Measurements from ENCODE around the gene UAP1L1. TPM values are rescaled to one million over a fixed set of nuclear protein-coding genes. Genes with fewer than 3 reads are reported as not detected.

Gene UAP1L1
- total and polyA plus RNA-seq, 2 of the 8 experiments (the other 6 are each of a cell fraction or from before 2014, with no cell fraction given), result 2.0 to 5.4 TPM

GRCh38 chr9:137051145-137051724, 26.1 kb upstream of the UAP1L1 start (continued):
- no peak for TF ChIP-seq CHD7 (IDR thresholded peaks at IDR 0.05; ENCODE audit: insufficient replicate concordance, low read length)
- TF ChIP-seq SP4 (IDR thresholded peaks at IDR 0.05; ENCODE audit: low read length), result no peak
- no peak for TF ChIP-seq CHD2 (IDR thresholded peaks at IDR 0.05; ENCODE audit: low read length)
- no peak for TF ChIP-seq MAFK (IDR thresholded peaks at IDR 0.05; ENCODE audit: low read depth, low read length)
- TF ChIP-seq MAX (IDR thresholded peaks at IDR 0.05), result no peak
- no peak for TF ChIP-seq NRF1 (IDR thresholded peaks at IDR 0.05; ENCODE audit: low read depth, low read length)
